Progenitor cell of endocrine pancreas (in vitro differentiated cells): Measurements from ENCODE around the gene EML2. TPM values are rescaled to one million over a fixed set of nuclear protein-coding genes. Genes with fewer than 3 reads are reported as not detected.

ENCODE experiments used
- DNase-seq: peaks from one replicate; pipeline ENCODE4 v3.0.0; 2021; ENCODE audit warnings: low spot score; ENCODE audit not compliant: unreplicated experiment
- H3K27ac Mint-ChIP-seq: 2 replicates; pipeline ENCODE4 v1.8.0; 2021; ENCODE audit warnings: mild to moderate bottlenecking, moderate library complexity, mixed read lengths
- H3K27me3 Mint-ChIP-seq: 2 replicates; pipeline ENCODE4 v1.8.0; 2021; ENCODE audit warnings: mixed read lengths
- H3K36me3 Mint-ChIP-seq: 2 replicates; pipeline ENCODE4 v1.8.0; 2022; ENCODE audit warnings: mixed read lengths; ENCODE audit not compliant: insufficient read depth
- H3K4me1 Mint-ChIP-seq: 2 replicates; pipeline ENCODE4 v1.8.0; 2021; ENCODE audit warnings: low read depth, mixed read lengths
- H3K4me3 Mint-ChIP-seq: 2 replicates; pipeline ENCODE4 v1.8.0; 2021; ENCODE audit warnings: low read depth, mild to moderate bottlenecking, moderate library complexity, mixed read lengths
- H3K9me3 Mint-ChIP-seq: 2 replicates; pipeline ENCODE4 v1.8.0; 2021; ENCODE audit warnings: low read depth, mixed read lengths
- total RNA-seq: library from RNA; stranded (reverse); gene quantifications from 2 replicates; pipeline ENCODE4 v1.2.1, GENCODE V29; 2021
- TF ChIP-seq, protein P1 (sequence below): fragments of 200-600 bp; sonication (generic); IDR thresholded peaks from one replicate; pipeline ENCODE4 v1.5.0; 2021; ENCODE audit warnings: antibody characterized with exemption, mild to moderate bottlenecking; ENCODE audit not compliant: unreplicated experiment

Gene EML2
- total RNA-seq, 1 donor from 2014 or later, result 28.6 TPM

- H3K4me1 Mint-ChIP-seq, result peaks cover 25% of the 10 kb centered on the region
- TF ChIP-seq, protein P1, sequence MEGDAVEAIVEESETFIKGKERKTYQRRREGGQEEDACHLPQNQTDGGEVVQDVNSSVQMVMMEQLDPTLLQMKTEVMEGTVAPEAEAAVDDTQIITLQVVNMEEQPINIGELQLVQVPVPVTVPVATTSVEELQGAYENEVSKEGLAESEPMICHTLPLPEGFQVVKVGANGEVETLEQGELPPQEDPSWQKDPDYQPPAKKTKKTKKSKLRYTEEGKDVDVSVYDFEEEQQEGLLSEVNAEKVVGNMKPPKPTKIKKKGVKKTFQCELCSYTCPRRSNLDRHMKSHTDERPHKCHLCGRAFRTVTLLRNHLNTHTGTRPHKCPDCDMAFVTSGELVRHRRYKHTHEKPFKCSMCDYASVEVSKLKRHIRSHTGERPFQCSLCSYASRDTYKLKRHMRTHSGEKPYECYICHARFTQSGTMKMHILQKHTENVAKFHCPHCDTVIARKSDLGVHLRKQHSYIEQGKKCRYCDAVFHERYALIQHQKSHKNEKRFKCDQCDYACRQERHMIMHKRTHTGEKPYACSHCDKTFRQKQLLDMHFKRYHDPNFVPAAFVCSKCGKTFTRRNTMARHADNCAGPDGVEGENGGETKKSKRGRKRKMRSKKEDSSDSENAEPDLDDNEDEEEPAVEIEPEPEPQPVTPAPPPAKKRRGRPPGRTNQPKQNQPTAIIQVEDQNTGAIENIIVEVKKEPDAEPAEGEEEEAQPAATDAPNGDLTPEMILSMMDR, result no peak
Observed at GRCh38 chr19:45574526-45574925, 64.7 kb downstream of the EML2 start.

DNA sequence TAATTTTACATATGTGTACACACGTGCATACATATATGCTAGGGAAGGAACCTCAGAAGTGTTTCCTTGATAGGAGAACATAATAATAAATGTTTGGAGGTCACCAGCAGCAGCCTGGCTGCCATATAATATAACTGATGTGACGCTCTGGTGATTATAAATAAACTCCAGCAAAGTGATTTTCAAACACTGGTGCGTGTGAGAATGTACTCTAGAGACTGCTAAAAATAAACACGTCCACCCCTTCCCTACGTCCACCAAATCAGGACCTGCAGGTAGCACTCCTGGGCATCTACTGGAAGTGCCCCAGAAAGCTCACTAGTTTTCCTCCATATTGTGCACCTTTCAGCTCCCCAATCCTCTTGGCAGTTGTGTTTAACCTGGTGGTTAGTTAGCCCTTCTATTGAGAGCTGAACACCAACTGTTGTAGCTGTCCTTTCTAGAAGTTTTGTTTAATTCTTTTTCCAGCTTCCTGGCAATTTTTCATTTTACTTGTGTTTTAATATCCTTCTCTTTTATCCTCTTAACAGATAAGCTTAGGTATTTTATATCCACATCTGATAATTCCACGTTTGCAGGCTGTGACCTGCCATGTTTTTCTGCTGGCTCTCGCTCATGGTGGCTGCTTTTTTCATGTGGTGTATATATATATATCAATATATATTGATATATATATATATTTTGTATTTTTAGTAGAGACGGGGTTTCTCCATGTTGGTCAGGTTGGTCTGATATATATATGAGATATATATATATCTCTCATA, 67.6 kb downstream of the EML2 start:
- Mint-ChIP-seq H3K4me1 (peaks cover 5% of the 10 kb centered on the region), H3K27ac (no peak overlapping the region), H3K27me3 (no peaks in the 10 kb centered on the region), H3K9me3 (no peaks in the 10 kb centered on the region), H3K4me3 (no peak overlapping the region), H3K36me3 (no peaks in the 10 kb centered on the region)
- no peak for DNase-seq
- TF ChIP-seq, protein P1, result no peak

More at GRCh38 chr19:45574526-45574925, 64.7 kb downstream of the EML2 start:
- peak overlapping the region; percentile 81 for H3K27ac Mint-ChIP-seq
- H3K27me3 Mint-ChIP-seq, result no peaks in the 10 kb centered on the region
- no peak overlapping the region for H3K4me3 Mint-ChIP-seq
- no peak for DNase-seq
- no peaks in the 10 kb centered on the region for H3K9me3 Mint-ChIP-seq
- no peaks in the 10 kb centered on the region for H3K36me3 Mint-ChIP-seq

DNA sequence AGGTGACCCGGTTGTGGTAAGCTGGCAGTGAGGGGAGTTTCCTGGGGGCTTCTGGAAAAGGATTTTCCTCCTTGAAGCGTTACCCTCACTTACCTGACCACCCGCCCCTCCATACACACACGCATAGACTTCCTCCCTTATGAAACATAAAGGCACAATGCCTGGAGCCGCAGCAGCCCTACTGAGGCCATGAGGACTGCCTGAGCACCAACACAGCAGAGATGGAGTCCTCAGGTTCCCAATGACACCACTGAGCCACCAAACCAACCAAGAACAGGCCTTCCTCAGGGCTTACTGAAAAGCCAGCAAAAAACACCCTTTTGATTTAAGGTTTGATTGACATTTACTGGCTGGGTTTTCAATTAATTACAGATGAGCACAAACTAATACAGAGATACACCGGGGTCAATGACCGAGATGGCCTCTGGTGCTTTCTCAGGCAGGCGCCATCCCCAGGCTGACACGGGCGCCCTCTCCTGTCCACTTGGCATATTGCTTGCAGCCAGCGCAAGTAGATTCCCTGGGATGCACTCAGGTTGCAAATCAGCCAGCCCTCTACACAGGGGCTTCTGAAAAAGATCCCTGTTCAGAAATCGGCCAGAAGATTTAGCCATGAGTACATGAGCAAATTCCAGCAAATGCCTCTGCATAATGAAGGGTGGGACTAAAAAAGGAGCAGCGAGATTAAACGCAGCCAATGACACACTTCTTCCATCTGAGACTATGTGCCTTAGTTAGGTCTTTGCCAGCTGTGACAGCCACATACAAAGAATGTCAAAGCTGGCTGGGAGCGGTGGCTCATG, 69.4 kb downstream of the EML2 start:
- no peak overlapping the region for H3K4me3 Mint-ChIP-seq
- no peaks in the 10 kb centered on the region for H3K27me3 Mint-ChIP-seq
- peak; percentile 32 for DNase-seq
- no peaks in the 10 kb centered on the region for H3K36me3 Mint-ChIP-seq
- H3K4me1 Mint-ChIP-seq, result peaks cover 3% of the 10 kb centered on the region
- no peaks in the 10 kb centered on the region for H3K9me3 Mint-ChIP-seq
- TF ChIP-seq, protein P1, result peak; percentile 67
- no peak overlapping the region for H3K27ac Mint-ChIP-seq

DNA sequence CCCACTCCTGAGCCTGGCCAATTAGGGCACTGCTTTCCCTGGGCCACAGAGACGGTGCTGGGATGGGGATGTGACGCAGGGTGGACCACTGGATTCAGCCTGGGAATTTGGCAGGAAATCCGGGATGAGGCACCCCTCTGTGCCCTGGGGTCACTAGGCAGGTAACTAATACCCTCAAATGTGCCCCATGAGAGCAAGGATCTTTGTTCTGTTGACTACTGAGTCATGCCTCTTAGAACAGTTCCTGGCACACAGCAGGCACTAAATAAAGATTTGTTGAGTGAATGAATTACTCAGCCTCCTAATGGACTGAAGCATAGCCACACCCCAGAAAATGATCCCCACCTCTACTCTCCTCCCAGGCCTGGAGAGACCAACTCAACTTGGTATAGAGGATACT, 70.5 kb downstream of the EML2 start:
- no peaks in the 10 kb centered on the region for H3K9me3 Mint-ChIP-seq
- TF ChIP-seq, protein P1, result no peak

DNA sequence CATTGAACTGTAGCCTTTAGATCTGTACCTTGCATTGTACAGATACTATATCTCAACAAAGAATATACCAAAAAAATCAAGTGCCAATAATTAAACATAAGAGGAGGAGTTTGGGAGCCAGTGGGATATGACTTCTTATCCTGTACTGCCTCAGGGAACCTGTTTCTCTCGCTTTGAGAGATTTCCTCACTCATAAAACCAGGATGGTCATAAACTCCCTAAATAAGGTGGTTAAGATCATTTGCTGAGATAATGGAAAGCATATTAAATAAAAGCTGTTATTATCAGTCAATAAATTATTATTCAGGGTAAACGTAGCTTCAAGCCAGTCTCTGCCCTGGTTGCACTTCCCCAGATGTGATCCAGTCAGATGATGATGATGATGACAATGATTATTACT, 71.6 kb downstream of the EML2 start:
- H3K4me1 Mint-ChIP-seq, result no peaks in the 10 kb centered on the region
- H3K9me3 Mint-ChIP-seq, result no peaks in the 10 kb centered on the region
- no peaks in the 10 kb centered on the region for H3K36me3 Mint-ChIP-seq
- no peaks in the 10 kb centered on the region for H3K27me3 Mint-ChIP-seq
- TF ChIP-seq, protein P1, result no peak
- no peak overlapping the region for H3K27ac Mint-ChIP-seq
- H3K4me3 Mint-ChIP-seq, result no peak overlapping the region
- DNase-seq, result no peak

More for the DNA sequence above, 70.5 kb downstream of the EML2 start:
- H3K4me3 Mint-ChIP-seq, result no peak overlapping the region
- no peak for DNase-seq
- H3K4me1 Mint-ChIP-seq, result peaks cover 3% of the 10 kb centered on the region
- H3K27me3 Mint-ChIP-seq, result no peaks in the 10 kb centered on the region
- H3K36me3 Mint-ChIP-seq, result no peaks in the 10 kb centered on the region
- H3K27ac Mint-ChIP-seq, result no peak overlapping the region
